BJ (cell line): ENCODE measurements around the gene BARHL1. TPM values are rescaled to one million over a fixed set of nuclear protein-coding genes. Genes with fewer than 3 reads are reported as not detected.

Experiments used
- CTCF ChIA-PET: fragments of 350-600 bp; formaldehyde crosslinking; extraction: SDS; loops from one replicate; lab custom pipeline; 2021; ENCODE audit warnings: antibody characterized with exemption, inconsistent platforms; lab: Yijun Ruan, JAX
- POLR2A ChIA-PET: fragments of 300-600 bp; sonication (Branson Sonifier 250); formaldehyde crosslinking; extraction: SDS; loops from one replicate; lab custom pipeline; 2021; ENCODE audit warnings: antibody characterized with exemption; lab: Charles Lee
- DNase-seq: peaks from one replicate; pipeline ENCODE4 v3.0.0-alpha.2; 2011; ENCODE audit warnings: low read depth
- H3K27me3 ChIP-seq: 2 replicates; pipeline ENCODE4 v1.6.0; 2011; ENCODE audit warnings: low read length; ENCODE audit not compliant: control insufficient read depth, insufficient read depth
- H3K36me3 ChIP-seq: 2 replicates; pipeline ENCODE4 v1.5.1; 2011; ENCODE audit warnings: low read length; ENCODE audit not compliant: control insufficient read depth, insufficient read depth
- H3K4me3 ChIP-seq: 2 replicates; pipeline ENCODE4 v1.5.1; 2011; ENCODE audit warnings: low read depth, mild to moderate bottlenecking, control low read depth, low read length
- CTCF ChIP-seq: IDR thresholded peaks from 2 replicates; pipeline ENCODE4 v1.5.1; 2011; ENCODE audit warnings: low read depth, mild to moderate bottlenecking, control low read depth, inconsistent platforms, low read length, moderate library complexity; ENCODE audit not compliant: insufficient read depth
- polyA plus RNA-seq: library from polyadenylated mRNA; depleted of rRNA; stranded (reverse); fragments of >200 nt; gene quantifications from 2 replicates; pipeline ENCODE4 v1.2.3, GENCODE V29; 2011

BARHL1 gene
- polyA plus RNA-seq, 1 experiment: not detected

GRCh38 chr9:132586830-132587591 lies 4.6 kb downstream of the BARHL1 start:
- no peak for TF ChIP-seq CTCF
- POLR2A ChIA-PET: no interaction called here

GRCh38 chr9:132587592-132587955 lies 5.2 kb downstream of the BARHL1 start:
- TF ChIP-seq CTCF: no peak
- ChIA-PET CTCF (interaction anchor here (0.7 to 2.7 kb wide), 3 partner anchors 13 to 449 kb away, joined by 3 to 13 read pairs (median 3); no protein-coding TSS in a partner anchor), POLR2A (no interaction called here)
- H3K36me3 ChIP-seq: no peaks in the 10 kb centered on the region; the same call in 1 of the 2 replicates
- no peak overlapping the region for H3K4me3 ChIP-seq
- DNase-seq: no peak
- H3K27me3 ChIP-seq: peaks cover 84% of the 10 kb centered on the region

More at GRCh38 chr9:132586830-132587591, 4.6 kb downstream of the BARHL1 start:
- Histone ChIP-seq H3K4me3 (no peak overlapping the region), H3K27me3 (peaks cover 82% of the 10 kb centered on the region), H3K36me3 (no peaks in the 10 kb centered on the region; the same call in 1 of the 2 replicates)
- no peak for DNase-seq
- CTCF ChIA-PET: interaction anchor here (0.7 to 2.7 kb wide), 3 partner anchors 12 to 449 kb away, joined by 3 to 13 read pairs (median 3); no protein-coding TSS in a partner anchor

GRCh38 chr9:132588098-132588497 lies 5.7 kb downstream of the BARHL1 start:
- TF ChIP-seq CTCF: no peak
- CTCF ChIA-PET: interaction anchor here (0.8 kb wide), 1 partner anchor 12 kb away, joined by 3 read pairs; no protein-coding TSS in a partner anchor
- no peak overlapping the region for H3K4me3 ChIP-seq
- peaks cover 79% of the 10 kb centered on the region for H3K27me3 ChIP-seq
- no peaks in the 10 kb centered on the region; the same call in 1 of the 2 replicates for H3K36me3 ChIP-seq
- POLR2A ChIA-PET: no interaction called here
- no peak for DNase-seq

- H3K27me3 ChIP-seq: peaks cover 74% of the 10 kb centered on the region
- POLR2A ChIA-PET: no interaction called here
- H3K4me3 ChIP-seq: no peak overlapping the region
- TF ChIP-seq CTCF: no peak
- CTCF ChIA-PET: no interaction called here
- H3K36me3 ChIP-seq: no peaks in the 10 kb centered on the region; the same call in 1 of the 2 replicates
- DNase-seq: no peak
These were observed 6.2 kb downstream of the BARHL1 start for GRCh38 chr9:132588501-132589147.
